ENCODE measurements around the gene CHD6. TPM values are rescaled to one million over a fixed set of nuclear protein-coding genes. Genes with fewer than 3 reads are reported as not detected.

The CHD6 gene
- total RNA-seq = 33.0 TPM
- long read RNA-seq, partial matches to known transcripts = 3 of 4 reads
- long read RNA-seq, other reads (novel, unspliced or antisense) = 1 of 4 reads

- ATAC-seq (peak; percentile 99), DNase-seq (ENCODE audit: missing footprints) (peak; percentile 99)
- intact Hi-C loops (cut with DNase I) = loop anchor here (2.0 to 5.0 kb wide), 4 partner anchors 75 to 276 kb away; partner anchors contain the start of gene LPIN3
Measured at GRCh38 chr20:41617902-41618806, at the start of gene CHD6. Gene CHD6 (minus strand): TSS chr20:41618377. CDS start chr20:41551337, 67,040 bp downstream.

GRCh38 chr20:41664584-41664983, 46.4 kb upstream of the CHD6 start:
- ATAC-seq = no peak
- DNase-seq (ENCODE audit: missing footprints) = no peak
- intact Hi-C loops (cut with DNase I) = no loop called here

DNA sequence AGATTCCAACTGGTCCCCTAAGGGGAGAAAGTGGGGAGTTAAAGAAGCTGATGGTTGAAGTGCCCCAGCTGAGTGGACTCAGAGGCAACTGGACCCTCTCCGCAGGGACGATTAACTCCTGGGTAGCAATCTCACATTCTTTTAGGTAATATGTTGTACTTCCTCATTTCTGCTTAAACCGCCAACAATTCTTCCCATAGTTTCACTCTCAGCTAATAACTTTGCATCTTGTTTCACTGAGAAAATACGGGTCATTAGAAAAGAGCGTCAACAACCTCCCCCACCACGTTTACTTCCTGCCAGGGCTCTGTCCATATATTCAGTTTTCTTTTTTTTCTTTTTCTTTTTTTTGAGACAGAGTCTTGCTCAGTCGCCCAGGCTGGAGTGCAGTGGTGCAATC, 39.5 kb upstream of the CHD6 start:
- DNase-seq (ENCODE audit: missing footprints) (no peak), ATAC-seq (no peak)
- intact Hi-C loops (cut with DNase I) = no loop called here

GRCh38 chr20:41655962-41656618, 37.9 kb upstream of the CHD6 start:
- intact Hi-C loops (cut with DNase I) = no loop called here
- DNase-seq (ENCODE audit: missing footprints) = no peak
- no peak for ATAC-seq

- DNase-seq (ENCODE audit: missing footprints) = no peak
- ATAC-seq = no peak
- intact Hi-C loops (cut with DNase I) = no loop called here
Measured at GRCh38 chr20:41654884-41655283, 36.7 kb upstream of the CHD6 start.

GRCh38 chr20:41654292-41654691, 36.1 kb upstream of the CHD6 start:
- DNase-seq (ENCODE audit: missing footprints) (no peak), ATAC-seq (no peak)
- intact Hi-C loops (cut with DNase I) = no loop called here

DNA sequence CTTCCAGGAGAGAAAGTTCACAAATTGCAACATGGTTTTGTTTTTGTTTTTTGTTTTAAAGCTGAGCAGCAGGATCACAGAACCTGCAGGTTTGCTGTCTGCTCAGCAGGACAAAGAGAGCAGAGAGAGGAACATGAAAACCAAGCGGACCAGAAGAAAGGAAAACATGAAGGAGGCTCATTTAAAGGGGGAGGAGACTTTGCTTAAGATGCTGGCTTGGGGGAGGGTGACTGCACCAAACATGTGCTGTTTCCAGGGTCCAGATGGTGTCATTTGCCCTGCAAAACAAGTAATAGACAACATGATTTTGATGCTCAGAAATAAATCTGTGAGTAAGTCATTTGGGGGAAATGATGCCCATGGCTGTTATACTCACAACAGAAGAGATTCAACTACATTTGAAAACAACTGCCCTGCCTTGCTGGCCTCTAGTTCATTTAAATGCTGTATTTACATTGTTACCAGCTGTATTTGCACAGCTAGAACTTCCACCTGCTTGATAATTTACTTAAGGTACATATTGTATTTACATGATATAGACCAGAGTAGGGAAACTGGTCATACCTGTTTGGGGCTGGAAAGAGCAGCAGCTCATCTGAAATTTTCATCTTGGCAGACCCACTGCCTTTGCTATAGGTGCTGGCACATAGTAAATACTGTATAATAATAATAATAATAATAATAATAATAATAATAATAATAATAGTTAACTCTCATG, 32.2 kb upstream of the CHD6 start:
- DNase-seq (ENCODE audit: missing footprints) = no peak
- intact Hi-C loops (cut with DNase I) = no loop called here
- no peak for ATAC-seq

- DNase-seq (ENCODE audit: missing footprints) = no peak
- intact Hi-C loops (cut with DNase I) = no loop called here
- ATAC-seq = no peak
Measured at GRCh38 chr20:41649489-41649888, 31.3 kb upstream of the CHD6 start.

- intact Hi-C loops (cut with DNase I) = no loop called here
- DNase-seq (ENCODE audit: missing footprints) (no peak), ATAC-seq (no peak)
Measured at GRCh38 chr20:41645372-41645771, 27.2 kb upstream of the CHD6 start.

- DNase-seq (ENCODE audit: missing footprints) = no peak
Measured at GRCh38 chr20:41643504-41643938, 25.3 kb upstream of the CHD6 start.

DNA sequence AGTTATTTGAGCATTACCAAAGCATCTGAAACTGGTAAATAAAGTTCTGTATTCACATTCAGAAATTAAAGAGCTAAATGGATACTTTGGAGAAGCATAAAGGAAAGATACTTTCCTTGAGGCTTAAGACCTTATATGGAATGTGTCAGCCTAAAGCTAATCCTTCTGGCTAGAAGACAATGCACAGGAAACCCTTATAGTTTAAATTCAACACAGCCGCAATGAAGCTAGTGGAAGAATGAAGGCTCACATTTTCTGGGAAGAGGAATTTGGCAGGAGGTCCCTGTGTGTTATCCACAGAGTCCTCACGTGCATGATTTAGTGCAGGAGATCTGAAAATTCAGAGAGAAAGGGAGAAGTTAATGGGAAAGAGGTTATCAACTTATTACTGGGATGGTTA, 21.5 kb upstream of the CHD6 start:
- ATAC-seq = no peak
- intact Hi-C loops (cut with DNase I) = no loop called here
- DNase-seq (ENCODE audit: missing footprints) = no peak

More at GRCh38 chr20:41643504-41643938, 25.3 kb upstream of the CHD6 start:
- intact Hi-C loops (cut with DNase I) = no loop called here
- peak; percentile 52 for ATAC-seq

- DNase-seq (ENCODE audit: missing footprints) (no peak), ATAC-seq (no peak)
- intact Hi-C loops (cut with DNase I) = no loop called here
Measured at GRCh38 chr20:41638456-41638855, 20.3 kb upstream of the CHD6 start.

DNA sequence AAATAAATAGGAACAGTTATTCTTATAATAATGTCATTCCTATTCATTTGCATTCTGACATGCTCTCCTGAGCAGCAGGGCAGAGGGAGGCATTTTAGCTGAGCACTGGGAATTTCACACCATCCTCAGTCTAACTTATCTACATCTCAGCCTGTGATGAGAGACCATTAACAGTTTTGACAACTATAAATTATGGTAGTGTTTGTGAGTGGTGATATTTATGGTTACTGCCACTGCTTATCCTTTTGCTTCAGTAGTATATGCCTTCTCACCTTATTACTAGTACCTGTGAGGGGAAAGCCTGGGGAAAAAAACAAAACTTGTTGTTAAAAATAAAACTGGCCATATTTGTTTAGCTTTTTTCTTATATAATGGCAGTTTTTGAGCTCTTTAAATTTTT, 17.0 kb upstream of the CHD6 start:
- DNase-seq (ENCODE audit: missing footprints) (no peak), ATAC-seq (no peak)
- intact Hi-C loops (cut with DNase I) = no loop called here

DNA sequence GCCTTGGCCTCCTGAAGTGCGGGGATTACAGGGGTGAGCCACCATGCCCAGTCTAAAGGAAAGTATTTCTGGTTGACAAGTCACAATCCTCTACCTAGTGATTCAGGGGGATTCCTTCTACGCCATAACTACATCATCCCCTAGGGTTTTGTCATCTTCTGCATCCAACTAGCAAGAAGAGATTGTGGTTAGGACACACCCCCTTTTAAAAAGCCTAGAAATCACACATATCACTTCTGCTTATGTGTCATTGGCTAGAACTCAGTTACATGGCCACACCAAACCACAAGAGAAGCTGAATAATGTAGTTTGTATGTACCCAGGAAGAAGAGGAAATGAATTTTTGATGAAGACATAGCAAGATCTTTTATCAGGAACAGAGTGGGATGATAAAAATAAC, 14.7 kb upstream of the CHD6 start:
- ATAC-seq (no peak), DNase-seq (ENCODE audit: missing footprints) (no peak)
- intact Hi-C loops (cut with DNase I) = no loop called here

DNA sequence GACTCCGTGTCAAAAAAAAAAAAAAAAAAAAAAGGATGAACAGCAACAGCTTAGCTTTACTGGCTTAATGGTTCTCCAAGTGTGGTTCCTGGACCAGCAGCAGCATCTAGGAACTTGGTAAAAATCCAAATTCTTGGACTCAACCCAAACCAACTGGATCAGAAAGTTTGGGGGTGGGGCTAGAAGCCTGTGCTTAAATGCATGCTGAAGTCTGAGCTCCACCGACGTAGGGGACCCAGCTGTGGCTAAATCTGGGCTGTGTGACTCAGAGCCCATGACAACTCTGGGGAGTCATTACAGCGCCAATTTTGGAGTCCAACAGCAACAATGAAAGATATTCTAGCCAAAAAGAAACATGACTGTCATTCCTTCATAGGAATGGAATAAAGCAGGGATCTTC, 13.6 kb upstream of the CHD6 start:
- intact Hi-C loops (cut with DNase I) = no loop called here
- peak; percentile 75 for DNase-seq (ENCODE audit: missing footprints)

GRCh38 chr20:41630846-41631245, 12.7 kb upstream of the CHD6 start:
- intact Hi-C loops (cut with DNase I) = no loop called here
- ATAC-seq (no peak), DNase-seq (ENCODE audit: missing footprints) (no peak)

More for the DNA sequence above, 13.6 kb upstream of the CHD6 start:
- ATAC-seq = peak; percentile 97

GRCh38 chr20:41627611-41628244, 9.6 kb upstream of the CHD6 start:
- intact Hi-C loops (cut with DNase I) = no loop called here
- DNase-seq (ENCODE audit: missing footprints) (no peak), ATAC-seq (no peak)

- no peak for DNase-seq (ENCODE audit: missing footprints)
- ATAC-seq = no peak
- intact Hi-C loops (cut with DNase I) = no loop called here
Measured at GRCh38 chr20:41627001-41627495, 8.9 kb upstream of the CHD6 start.
